Measurements from ENCODE around the gene LAG3. TPM values are rescaled to one million over a fixed set of nuclear protein-coding genes. Genes with fewer than 3 reads are reported as not detected.

Gene LAG3
- total RNA-seq, 4 donors from 2014 or later: 0.52 to 1.1 TPM; not detected in 2

DNA sequence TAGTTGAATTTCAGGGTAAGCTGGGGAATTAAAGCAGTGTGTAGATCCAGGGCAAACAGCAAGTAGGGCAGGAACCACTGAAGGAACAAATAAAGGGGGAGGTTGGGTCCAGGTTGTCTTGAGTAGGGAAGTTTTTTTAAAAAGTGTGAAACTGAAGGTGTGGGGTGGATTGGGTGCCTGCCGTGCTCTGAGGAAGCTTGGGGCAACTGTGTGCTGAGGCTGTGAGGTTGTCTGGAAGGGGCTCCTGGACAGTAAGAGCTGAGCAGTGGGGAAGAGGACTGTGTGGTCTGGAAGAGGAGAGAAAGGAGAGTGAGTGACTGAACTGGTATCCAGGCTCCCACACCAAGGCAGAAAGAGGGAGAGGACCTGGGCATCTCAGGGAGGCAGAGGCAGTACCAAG lies 38.4 kb downstream of the LAG3 start:
- intact Hi-C loops (cut with DNase I; ENCODE audit: low total_unique reads): no loop called here
- WGBS, 2 donors: 69 to 85% methylated on average over 1 of the region's 1 CpG
- DNase-seq (ENCODE audit: low spot score in 2 of 2): no peak
- H3K4me3 ChIP-seq (ENCODE audit: low read depth, poor library complexity, severe bottlenecking): no peak overlapping the region
- TF ChIP-seq, protein P1, sequence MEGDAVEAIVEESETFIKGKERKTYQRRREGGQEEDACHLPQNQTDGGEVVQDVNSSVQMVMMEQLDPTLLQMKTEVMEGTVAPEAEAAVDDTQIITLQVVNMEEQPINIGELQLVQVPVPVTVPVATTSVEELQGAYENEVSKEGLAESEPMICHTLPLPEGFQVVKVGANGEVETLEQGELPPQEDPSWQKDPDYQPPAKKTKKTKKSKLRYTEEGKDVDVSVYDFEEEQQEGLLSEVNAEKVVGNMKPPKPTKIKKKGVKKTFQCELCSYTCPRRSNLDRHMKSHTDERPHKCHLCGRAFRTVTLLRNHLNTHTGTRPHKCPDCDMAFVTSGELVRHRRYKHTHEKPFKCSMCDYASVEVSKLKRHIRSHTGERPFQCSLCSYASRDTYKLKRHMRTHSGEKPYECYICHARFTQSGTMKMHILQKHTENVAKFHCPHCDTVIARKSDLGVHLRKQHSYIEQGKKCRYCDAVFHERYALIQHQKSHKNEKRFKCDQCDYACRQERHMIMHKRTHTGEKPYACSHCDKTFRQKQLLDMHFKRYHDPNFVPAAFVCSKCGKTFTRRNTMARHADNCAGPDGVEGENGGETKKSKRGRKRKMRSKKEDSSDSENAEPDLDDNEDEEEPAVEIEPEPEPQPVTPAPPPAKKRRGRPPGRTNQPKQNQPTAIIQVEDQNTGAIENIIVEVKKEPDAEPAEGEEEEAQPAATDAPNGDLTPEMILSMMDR (IDR thresholded peaks at IDR 0.05): no peak
- no peak for TF ChIP-seq POLR2A (IDR thresholded peaks at IDR 0.05)

DNA sequence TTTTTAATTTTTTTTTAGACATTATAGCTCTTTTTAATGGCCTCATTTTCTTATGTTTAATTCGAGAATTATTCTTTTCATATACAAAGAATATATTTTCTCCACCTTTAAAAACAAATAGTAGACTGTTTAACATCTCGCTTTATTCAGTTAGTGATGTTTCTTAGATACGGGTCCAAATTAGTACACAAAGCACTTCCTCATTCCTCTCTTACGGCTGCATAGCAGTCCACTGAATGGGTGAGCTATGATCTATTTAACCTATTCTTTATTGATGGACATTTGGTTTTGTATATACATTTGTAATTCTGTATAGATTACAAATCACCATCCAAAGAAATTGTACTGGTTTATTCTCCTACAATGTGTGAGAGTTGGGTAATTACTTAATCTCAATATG lies 41.0 kb downstream of the LAG3 start:
- intact Hi-C loops (cut with DNase I; ENCODE audit: low total_unique reads): no loop called here

DNA sequence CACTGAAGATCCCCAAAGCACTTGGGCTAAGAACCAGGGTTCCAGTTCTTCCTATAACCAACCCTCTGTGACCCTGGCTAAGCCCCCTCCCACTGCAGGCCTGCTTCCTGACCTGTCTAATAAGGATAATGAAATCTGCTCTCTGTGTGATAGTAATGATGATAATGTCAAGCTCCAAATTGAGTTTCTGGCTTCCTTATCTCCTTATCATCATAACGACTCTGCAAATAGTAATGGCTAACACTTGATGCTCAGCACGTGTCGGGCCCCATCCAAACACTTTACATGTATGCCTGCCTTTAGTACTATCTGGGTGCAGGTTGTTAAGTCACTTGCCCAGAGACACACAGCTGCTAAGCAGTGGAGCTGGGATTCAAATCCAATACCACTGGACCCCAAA lies 44.3 kb downstream of the LAG3 start:
- no peak overlapping the region for H3K4me3 ChIP-seq (ENCODE audit: low read depth, poor library complexity, severe bottlenecking)
- no peak for DNase-seq (ENCODE audit: low spot score in 2 of 2)
- intact Hi-C loops (cut with DNase I; ENCODE audit: low total_unique reads): loop anchor here (5.0 kb wide), 1 partner anchor 79 kb away; no protein-coding TSS in a partner anchor
- TF ChIP-seq, protein P1 (IDR thresholded peaks at IDR 0.05): no peak
- TF ChIP-seq POLR2A (IDR thresholded peaks at IDR 0.05): no peak
- WGBS, 2 donors: 59 to 66% methylated on average over 3 of the region's 3 CpGs

More for the DNA sequence above, 41.0 kb downstream of the LAG3 start:
- 52 to 64% methylated on average over 4 of the region's 4 CpGs for WGBS, 2 donors
- H3K4me3 ChIP-seq (ENCODE audit: low read depth, poor library complexity, severe bottlenecking): no peak overlapping the region
- no peak for DNase-seq (ENCODE audit: low spot score in 2 of 2)
- TF ChIP-seq, protein P1 (IDR thresholded peaks at IDR 0.05): no peak
- TF ChIP-seq POLR2A (IDR thresholded peaks at IDR 0.05): no peak

DNA sequence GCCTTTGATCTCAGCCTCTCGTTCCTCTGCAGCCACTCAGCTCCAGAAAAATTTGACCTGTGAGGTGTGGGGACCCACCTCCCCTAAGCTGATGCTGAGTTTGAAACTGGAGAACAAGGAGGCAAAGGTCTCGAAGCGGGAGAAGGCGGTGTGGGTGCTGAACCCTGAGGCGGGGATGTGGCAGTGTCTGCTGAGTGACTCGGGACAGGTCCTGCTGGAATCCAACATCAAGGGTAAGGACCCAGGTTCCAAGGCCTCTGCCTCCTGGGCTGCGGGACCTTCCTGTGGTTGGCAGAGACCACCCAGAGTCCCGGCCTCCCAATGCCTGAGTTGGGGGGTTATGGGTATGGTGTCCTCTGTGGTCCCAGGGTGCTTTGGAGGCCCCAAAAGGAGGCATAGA lies 44.8 kb downstream of the LAG3 start:
- H3K4me3 ChIP-seq (ENCODE audit: low read depth, poor library complexity, severe bottlenecking): no peak overlapping the region
- TF ChIP-seq POLR2A (IDR thresholded peaks at IDR 0.05): no peak
- TF ChIP-seq, protein P1 (IDR thresholded peaks at IDR 0.05): no peak
- DNase-seq (ENCODE audit: low spot score in 2 of 2): no peak
- WGBS, 2 donors: 85 to 89% methylated on average over 7 to 8 of the region's 8 CpGs
- intact Hi-C loops (cut with DNase I; ENCODE audit: low total_unique reads): loop anchor here (5.0 kb wide), 1 partner anchor 80 kb away; no protein-coding TSS in a partner anchor

DNA sequence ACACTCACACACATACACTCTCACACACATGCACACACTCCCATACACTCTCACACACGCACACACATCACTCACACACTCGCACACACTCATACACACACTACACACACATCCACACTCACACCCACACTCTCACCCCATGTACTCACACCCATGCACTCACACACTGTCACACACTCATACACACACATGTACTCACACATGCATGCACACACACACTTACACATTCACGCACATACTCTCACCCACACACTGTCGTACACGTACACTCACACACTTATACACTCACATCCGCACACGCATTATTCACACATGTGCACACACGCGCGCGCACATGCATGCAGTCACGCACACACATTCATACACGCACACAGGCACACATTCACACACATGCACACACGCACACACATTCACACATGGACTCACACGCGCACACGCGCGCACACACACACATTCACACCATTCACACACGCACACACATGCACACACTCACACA lies 45.4 kb downstream of the LAG3 start:
- intact Hi-C loops (cut with DNase I; ENCODE audit: low total_unique reads): loop anchor here (5.0 kb wide), 1 partner anchor 80 kb away; no protein-coding TSS in a partner anchor
- no peak for DNase-seq (ENCODE audit: low spot score in 2 of 2)
- no peak overlapping the region for H3K4me3 ChIP-seq (ENCODE audit: low read depth, poor library complexity, severe bottlenecking)
- WGBS, 2 donors: 80 to 94% methylated on average over 20 of the region's 20 CpGs
- TF ChIP-seq, protein P1 (IDR thresholded peaks at IDR 0.05): peak in 1 of 3 donors; percentile 59
- TF ChIP-seq POLR2A (IDR thresholded peaks at IDR 0.05): no peak

DNA sequence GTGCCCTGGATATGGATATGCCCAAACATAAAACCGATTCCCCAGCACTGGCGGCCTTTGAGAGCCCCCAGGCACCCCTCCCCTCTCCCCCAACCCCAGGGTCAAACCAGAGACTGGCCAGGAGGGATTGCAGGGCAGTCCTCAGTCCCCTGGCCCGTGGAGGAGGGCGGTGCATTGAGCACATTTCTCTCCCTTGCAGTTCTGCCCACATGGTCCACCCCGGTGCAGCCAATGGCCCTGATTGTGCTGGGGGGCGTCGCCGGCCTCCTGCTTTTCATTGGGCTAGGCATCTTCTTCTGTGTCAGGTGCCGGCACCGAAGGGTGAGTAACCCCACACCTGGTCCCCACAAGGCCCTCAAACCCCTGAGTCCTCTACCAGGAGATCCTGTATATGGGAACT lies 45.9 kb downstream of the LAG3 start:
- WGBS, 2 donors: 70 to 88% methylated on average over 9 to 10 of the region's 10 CpGs
- TF ChIP-seq, protein P1 (IDR thresholded peaks at IDR 0.05): no peak
- no peak for TF ChIP-seq POLR2A (IDR thresholded peaks at IDR 0.05)
- H3K4me3 ChIP-seq (ENCODE audit: low read depth, poor library complexity, severe bottlenecking): no peak overlapping the region
- no peak for DNase-seq (ENCODE audit: low spot score in 2 of 2)
- intact Hi-C loops (cut with DNase I; ENCODE audit: low total_unique reads): loop anchor here (5.0 kb wide), 1 partner anchor 81 kb away; no protein-coding TSS in a partner anchor

All from lower leg skin (tissue), 4 donors.